ENCODE data around the gene GNAO1. TPM values are rescaled to one million over a fixed set of nuclear protein-coding genes. Genes with fewer than 3 reads are reported as not detected.

GNAO1 gene
- total RNA-seq, 1 donor from 2014 or later, result 15.4 TPM

DNA sequence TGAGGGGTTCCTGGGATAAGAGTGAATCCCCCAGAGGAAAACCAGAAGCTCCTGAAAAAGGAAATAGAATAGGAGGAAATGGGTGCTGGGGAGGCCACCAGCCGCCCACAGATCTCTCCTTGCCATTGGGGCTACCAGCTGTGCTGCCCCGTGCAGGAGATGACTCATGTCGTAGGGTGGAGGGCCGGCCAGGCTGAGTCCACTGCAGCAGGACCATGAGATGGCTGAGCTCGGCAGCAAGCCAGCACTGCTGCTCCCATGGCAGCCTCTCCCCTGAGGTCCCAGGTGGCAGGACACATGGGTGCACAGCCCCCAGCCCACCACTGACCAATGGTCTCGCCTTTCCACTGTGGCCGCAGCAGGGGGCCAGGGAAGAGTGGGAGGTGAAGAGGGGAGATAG, 95.5 kb downstream of the GNAO1 start:
- H3K27me3 ChIP-seq (ENCODE audit: low read depth), result no peaks in the 10 kb centered on the region
- DNase-seq, result no peak
- no peak overlapping the region for H3K4me3 ChIP-seq
- no peaks in the 10 kb centered on the region for H3K36me3 ChIP-seq
- no peak overlapping the region for H3K27ac ChIP-seq (replicated peaks)
- intact Hi-C loops (cut with micrococcal nuclease), result no loop called here
- no peak for TF ChIP-seq CTCF (IDR thresholded peaks at IDR 0.05; ENCODE audit: borderline replicate concordance)
- no peaks in the 10 kb centered on the region for H3K9me3 ChIP-seq (replicated peaks)
- peaks cover 16% of the 10 kb centered on the region for H3K4me1 ChIP-seq

DNA sequence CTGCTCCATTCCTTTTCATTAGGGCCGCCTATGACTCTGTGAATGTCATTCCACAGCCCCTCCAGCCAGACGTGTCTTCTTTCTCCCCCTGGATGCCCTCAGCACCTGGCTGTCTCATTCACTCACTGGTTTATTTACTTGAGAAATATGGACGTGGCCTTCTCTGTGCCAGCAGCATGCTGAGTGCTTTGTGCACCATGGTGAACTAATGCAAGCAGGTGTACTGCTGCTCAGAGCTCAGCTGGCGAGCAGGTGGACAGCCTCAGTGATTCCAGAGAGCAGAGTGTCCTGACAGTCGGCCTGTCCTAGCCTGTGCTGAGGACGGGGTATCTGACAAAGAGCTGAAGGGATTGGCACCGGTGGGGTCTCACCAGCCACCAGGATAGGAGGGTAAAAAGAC, 96.7 kb downstream of the GNAO1 start:
- H3K4me1 ChIP-seq, result peaks cover 20% of the 10 kb centered on the region
- intact Hi-C loops (cut with micrococcal nuclease), result no loop called here

DNA sequence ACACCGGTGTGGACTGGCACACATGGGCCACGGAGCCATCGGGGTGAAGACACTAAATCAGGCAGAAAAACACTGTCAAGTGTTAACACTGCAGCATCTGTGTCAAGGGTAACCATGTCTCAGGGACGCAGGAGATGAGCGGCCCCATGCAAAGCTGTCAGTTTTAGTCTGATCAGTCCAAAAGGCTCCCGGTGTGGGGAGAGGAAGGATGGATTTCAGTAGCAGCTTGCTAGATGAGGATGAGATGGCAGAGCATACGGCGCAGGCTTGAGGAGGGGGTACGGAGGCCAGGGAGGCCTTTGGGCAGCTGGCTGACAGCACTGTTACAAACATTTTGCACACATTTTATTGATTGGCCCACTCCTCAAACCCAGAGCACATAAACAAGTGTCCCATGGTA, 98.1 kb downstream of the GNAO1 start:
- Histone ChIP-seq H3K36me3 (no peaks in the 10 kb centered on the region), H3K27ac (replicated peaks) (no peak overlapping the region), H3K4me1 (peaks cover 34% of the 10 kb centered on the region), H3K27me3 (ENCODE audit: low read depth) (no peaks in the 10 kb centered on the region), H3K4me3 (no peak overlapping the region), H3K9me3 (replicated peaks) (no peaks in the 10 kb centered on the region)
- TF ChIP-seq CTCF (IDR thresholded peaks at IDR 0.05; ENCODE audit: borderline replicate concordance), result no peak
- no peak for DNase-seq
- intact Hi-C loops (cut with micrococcal nuclease), result no loop called here

More for the DNA sequence above, 96.7 kb downstream of the GNAO1 start:
- no peak for TF ChIP-seq CTCF (IDR thresholded peaks at IDR 0.05; ENCODE audit: borderline replicate concordance)
- H3K9me3 ChIP-seq (replicated peaks), result no peaks in the 10 kb centered on the region
- no peaks in the 10 kb centered on the region for H3K36me3 ChIP-seq
- DNase-seq, result no peak
- no peak overlapping the region for H3K27ac ChIP-seq (replicated peaks)
- H3K4me3 ChIP-seq, result no peak overlapping the region
- no peaks in the 10 kb centered on the region for H3K27me3 ChIP-seq (ENCODE audit: low read depth)

- TF ChIP-seq CTCF (IDR thresholded peaks at IDR 0.05; ENCODE audit: borderline replicate concordance), result no peak
- no peaks in the 10 kb centered on the region for H3K27me3 ChIP-seq (ENCODE audit: low read depth)
- H3K27ac ChIP-seq (replicated peaks), result no peak overlapping the region
- H3K36me3 ChIP-seq, result no peaks in the 10 kb centered on the region
- H3K9me3 ChIP-seq (replicated peaks), result no peaks in the 10 kb centered on the region
- H3K4me3 ChIP-seq, result no peak overlapping the region
- no peak for DNase-seq
- intact Hi-C loops (cut with micrococcal nuclease), result no loop called here
- H3K4me1 ChIP-seq, result peaks cover 38% of the 10 kb centered on the region
These were observed 98.6 kb downstream of the GNAO1 start for GRCh38 chr16:56289862-56290261.

- H3K27ac ChIP-seq (replicated peaks), result peak overlapping the region; percentile 73
These were observed 102.7 kb downstream of the GNAO1 start for GRCh38 chr16:56294014-56294413.

More at GRCh38 chr16:56294014-56294413, 102.7 kb downstream of the GNAO1 start:
- no peaks in the 10 kb centered on the region for H3K27me3 ChIP-seq (ENCODE audit: low read depth)
- H3K36me3 ChIP-seq, result no peaks in the 10 kb centered on the region
- no peak for DNase-seq
- no peak for TF ChIP-seq CTCF (IDR thresholded peaks at IDR 0.05; ENCODE audit: borderline replicate concordance)
- no peak overlapping the region for H3K4me3 ChIP-seq
- intact Hi-C loops (cut with micrococcal nuclease), result no loop called here
- peaks cover 61% of the 10 kb centered on the region for H3K4me1 ChIP-seq
- H3K9me3 ChIP-seq (replicated peaks), result no peaks in the 10 kb centered on the region

Data from left ventricle myocardium inferior (tissue), 1 donor.